ENCODE measurements around the gene PLCL1.
A peak's percentile ranks its signal among the peaks of the same experiment; 100 is the strongest.
"Not testable (repeated sequence)": the region's sequence is repeated elsewhere in the genome, so short reads cannot be mapped to it uniquely, and the experiment has no call there.

The PLCL1 gene

GRCh38 chr2:197810016-197810415, 5.6 kb downstream of the PLCL1 start:
- DNase-seq (ENCODE audit: low spot score) = no peak

GRCh38 chr2:197810491-197810890, 6.1 kb downstream of the PLCL1 start:
- DNase-seq (ENCODE audit: low spot score) = no peak

GRCh38 chr2:197813093-197813787, 8.8 kb downstream of the PLCL1 start:
- DNase-seq (ENCODE audit: low spot score) = peak; percentile 62

- DNase-seq (ENCODE audit: low spot score) = no peak
These were observed 10.1 kb downstream of the PLCL1 start for GRCh38 chr2:197814526-197814925.

GRCh38 chr2:197821550-197822289, 17.3 kb downstream of the PLCL1 start:
- no peak for DNase-seq (ENCODE audit: low spot score)

- DNase-seq (ENCODE audit: low spot score) = no peak
These were observed 17.9 kb downstream of the PLCL1 start for GRCh38 chr2:197822333-197822732.

- peak; percentile 21 for DNase-seq (ENCODE audit: low spot score)
These were observed 23.2 kb downstream of the PLCL1 start for GRCh38 chr2:197827618-197828017.

DNA sequence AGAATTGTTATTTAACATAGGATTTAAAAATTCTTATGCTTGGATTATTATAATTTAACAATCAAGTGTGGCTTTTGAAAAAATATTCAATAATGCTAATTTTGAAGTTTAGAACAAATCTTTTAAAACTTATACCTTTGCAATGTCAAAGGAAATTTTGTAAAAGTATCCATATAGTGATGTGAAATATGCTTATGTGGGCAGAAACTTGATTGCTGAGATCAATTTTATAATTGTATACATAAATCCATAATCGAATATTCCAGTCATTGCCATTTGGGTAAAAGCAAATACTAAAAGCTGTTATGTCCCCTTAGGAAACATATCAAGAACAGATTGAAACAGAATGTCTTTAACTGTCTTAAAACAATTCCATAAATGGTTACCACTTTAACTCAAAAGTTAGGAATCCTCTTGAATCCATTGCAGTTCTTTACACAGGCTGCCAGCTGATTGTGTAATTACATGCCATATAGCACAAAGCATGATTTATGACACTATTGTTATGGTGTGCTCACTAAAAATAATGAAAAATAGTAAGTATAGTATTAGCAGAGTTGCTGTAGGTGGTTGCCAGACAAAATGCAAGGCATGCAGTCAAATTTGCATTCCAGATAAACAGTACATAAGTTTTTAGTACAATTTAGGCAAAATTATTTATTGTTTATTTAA, 24.2 kb downstream of the PLCL1 start:
- no peak for DNase-seq (ENCODE audit: low spot score)

GRCh38 chr2:197834771-197835170, 30.4 kb downstream of the PLCL1 start:
- DNase-seq (ENCODE audit: low spot score) = not testable (repeated sequence)

DNA sequence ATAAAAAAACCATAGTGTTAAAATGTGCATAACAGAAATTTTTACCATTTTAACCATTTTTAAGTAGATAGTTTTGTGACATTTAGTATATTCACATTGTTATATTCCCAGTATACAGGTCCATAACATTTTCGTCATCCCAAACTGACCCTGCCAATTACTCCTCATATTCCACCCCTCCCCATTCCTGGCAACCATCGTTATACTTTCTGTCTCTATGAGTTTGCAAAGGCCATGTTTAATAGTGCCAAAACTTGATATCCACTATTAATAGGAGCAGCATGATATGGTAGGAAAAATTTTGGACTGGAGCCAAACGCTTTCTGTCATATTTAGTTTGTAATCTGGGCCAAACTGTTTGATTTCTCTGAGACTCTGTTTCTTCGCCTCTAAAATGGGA, 30.9 kb downstream of the PLCL1 start:
- no peak for DNase-seq (ENCODE audit: low spot score)

DNA sequence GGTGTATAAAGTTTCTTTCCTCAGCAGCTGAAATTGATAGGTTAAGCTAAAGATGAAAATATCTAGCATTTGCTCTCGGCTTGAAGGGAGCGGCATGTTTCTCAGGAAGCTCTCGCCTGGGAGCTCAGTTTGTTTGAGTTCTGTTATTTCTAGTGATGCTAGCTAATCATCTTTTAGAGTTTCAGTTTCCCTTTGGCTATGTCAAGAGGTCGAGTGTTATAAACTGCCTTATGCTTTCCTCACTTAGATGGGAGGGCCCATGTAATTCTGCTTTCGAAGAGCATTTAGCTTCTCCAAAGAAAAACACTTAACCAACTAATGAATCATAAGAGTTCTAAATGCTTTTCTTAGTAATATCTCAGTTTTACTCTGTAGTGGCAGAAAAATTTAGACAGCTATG, 33.6 kb downstream of the PLCL1 start:
- peak; percentile 49 for DNase-seq (ENCODE audit: low spot score)

- DNase-seq (ENCODE audit: low spot score) = peak; percentile 26
These were observed 34.2 kb downstream of the PLCL1 start for GRCh38 chr2:197838579-197838978.

DNA sequence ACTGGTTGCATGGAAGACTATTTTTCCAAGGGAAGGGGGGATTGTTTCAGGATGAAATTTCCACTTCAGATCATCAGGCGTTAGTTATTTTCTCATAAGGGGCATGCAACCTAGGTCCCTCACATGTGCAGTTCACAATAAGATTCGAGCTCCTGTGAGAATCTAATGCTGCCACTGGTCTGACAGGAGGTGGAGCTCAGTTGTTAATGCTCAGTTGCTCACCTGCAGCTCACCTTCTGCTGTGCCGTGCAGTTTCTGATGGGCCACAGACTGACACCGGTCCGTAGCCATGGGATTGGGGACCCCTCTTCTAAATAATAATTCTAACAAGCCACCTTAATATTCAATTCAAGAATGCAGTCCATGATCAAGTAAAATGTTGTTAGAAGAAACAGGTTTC, 34.9 kb downstream of the PLCL1 start:
- no peak for DNase-seq (ENCODE audit: low spot score)

DNA sequence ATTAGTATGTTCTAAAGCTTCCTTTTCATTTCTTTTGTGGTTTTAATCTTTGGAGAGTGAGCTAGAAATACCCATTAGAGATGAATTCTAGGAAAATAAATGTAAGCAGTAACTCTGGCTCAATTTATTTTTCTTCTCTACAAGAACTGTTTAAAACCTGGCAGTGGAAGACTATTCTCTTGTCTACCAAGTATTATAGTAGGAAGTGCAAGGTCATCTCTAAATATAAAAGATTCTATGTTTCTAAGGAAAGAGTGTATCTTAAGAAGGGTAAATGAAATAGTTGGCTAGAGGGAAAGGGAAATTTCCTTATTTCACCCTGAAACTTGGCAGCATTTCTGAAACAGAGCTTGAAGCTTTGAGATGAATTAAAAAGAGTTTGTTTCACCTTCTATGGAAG, 35.5 kb downstream of the PLCL1 start:
- no peak for DNase-seq (ENCODE audit: low spot score)

GRCh38 chr2:197846128-197846527, 41.7 kb downstream of the PLCL1 start:
- no peak for DNase-seq (ENCODE audit: low spot score)

DNA sequence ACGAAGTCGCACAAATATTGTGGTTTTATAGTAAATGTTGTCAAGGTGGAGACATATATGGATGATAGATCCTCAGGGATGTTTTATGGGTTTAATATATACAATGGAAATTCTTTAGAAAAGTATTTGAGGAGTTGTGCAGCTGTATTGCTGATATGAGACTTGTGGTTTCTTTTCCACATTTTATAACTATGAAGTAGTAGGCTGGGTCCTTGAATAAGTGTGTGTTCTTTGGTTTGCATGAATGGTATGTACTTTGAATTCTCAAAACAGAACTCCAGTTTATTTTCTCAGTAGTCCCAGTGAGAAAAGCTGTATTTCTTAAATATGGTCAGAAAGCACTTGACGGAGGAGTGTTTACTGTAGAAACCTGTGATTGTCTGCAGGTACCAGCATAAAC, 42.4 kb downstream of the PLCL1 start:
- no peak for DNase-seq (ENCODE audit: low spot score)

DNA sequence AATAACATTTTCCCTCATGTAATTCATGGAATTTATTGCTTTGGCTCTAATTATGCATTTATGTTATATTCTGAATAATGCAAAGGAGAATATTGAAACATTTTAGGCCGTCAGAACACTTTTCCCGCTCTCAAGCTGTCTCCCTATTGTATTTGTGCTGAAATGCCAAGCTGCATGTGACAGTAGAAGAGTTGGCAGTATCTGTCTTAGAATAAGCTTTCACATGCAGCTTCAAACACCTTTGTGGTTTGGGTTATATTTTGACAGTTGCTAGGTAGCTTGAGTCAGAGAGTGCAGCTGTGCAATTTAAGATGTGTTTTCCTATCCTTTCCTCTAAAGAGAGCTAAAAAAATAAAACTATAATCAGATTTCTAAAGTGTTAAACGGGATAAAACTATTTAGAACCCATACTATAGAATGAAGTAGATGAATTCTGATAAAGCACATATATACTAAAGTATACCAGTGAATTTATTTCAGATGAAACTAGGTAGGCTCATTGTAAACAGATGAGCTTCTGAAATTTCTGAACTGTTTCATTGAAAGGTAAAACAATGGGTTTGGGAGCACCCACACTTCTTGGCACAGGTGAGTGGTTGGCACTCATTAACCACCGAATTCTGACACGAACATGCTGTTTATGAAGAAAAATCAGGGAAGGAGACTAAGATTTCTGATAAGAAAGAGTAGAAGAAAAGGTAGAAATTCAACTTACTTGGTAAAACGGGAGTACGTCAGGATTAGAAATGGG, 43.4 kb downstream of the PLCL1 start:
- DNase-seq (ENCODE audit: low spot score) = no peak

DNA sequence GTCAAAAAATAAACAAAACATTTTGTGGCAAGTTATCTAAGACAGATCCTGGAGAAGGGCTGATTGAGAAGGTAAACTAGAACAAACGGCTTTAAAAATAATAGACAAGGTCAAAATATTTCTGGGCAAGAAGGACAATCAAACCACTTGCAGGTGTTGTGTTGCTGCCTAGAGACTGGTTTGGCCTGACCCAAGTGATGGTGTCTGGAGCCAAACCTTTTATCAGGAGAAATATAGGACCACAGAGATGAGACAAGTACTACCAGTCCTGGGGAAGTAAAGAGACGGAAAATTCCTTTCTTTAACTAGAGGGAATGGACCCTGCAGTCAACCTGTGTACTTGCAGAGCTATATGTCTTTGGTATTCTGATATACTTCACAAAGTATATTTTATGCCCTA, 44.2 kb downstream of the PLCL1 start:
- DNase-seq (ENCODE audit: low spot score) = no peak

GRCh38 chr2:197850882-197851450, 46.6 kb downstream of the PLCL1 start:
- DNase-seq (ENCODE audit: low spot score) = no peak

GRCh38 chr2:197851451-197851850, 47.1 kb downstream of the PLCL1 start:
- DNase-seq (ENCODE audit: low spot score) = no peak

DNA sequence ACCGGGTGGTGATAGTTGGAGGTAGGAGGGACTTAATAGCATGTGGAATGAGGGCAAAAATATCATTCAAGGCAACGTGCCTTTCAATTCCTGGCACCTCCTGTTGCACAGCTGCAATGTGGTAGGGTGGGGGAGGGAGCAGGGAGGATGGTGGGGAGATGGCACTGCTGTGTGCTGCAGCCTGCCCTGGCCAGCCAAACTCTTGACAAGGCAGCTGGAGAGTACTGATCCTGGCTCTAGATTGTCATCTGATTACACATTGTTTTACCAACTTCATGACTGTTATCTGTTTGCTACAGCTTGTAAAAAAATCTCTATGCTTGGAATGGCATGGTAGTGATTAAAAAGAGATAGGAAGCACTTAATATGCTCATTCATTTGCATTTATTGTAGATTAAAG, 47.7 kb downstream of the PLCL1 start:
- no peak for DNase-seq (ENCODE audit: low spot score)

- DNase-seq (ENCODE audit: low spot score) = no peak
These were observed 49.2 kb downstream of the PLCL1 start for GRCh38 chr2:197853549-197853948.

All from AG20443 (cell line).